ENCODE results near the gene S100A7. TPM values are rescaled to one million over a fixed set of nuclear protein-coding genes. Genes with fewer than 3 reads are reported as not detected.

The S100A7 gene
- total RNA-seq (not detected), polyA plus RNA-seq (not detected)
- long read RNA-seq, donor 1, result 0 reads
- long read RNA-seq, donor 2, result 0 reads
- long read RNA-seq, donor 3, result 0 reads
- long read RNA-seq, donor 4, result 0 reads
- long read RNA-seq, donor 5, result 0 reads
- long read RNA-seq, donor 6, result 0 reads
- long read RNA-seq, donor 7, result 0 reads
- long read RNA-seq, donor 8, result 0 reads
- long read RNA-seq, donor 9, result 0 reads
- long read RNA-seq, donor 10, result 0 reads

DNA sequence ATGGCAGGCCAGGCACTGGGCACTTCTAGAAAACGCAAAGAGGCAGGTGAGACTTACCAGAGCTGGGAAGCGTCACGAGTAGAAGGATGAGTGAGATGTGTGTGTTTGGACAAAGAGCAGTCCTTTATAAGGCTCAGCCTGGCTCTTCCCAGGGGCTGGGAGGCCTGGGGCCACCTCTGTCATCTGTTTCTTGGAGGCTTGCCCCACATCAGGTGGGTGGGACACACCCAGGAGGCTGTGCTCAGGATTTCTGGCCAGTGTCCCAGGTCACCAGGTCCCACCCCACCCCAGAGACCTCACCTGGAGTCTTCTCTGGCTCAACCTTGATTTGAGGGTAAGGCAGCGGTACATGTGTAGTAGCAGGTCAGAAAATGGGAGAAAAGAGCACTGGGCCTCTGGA is at the start of gene S100A7:
TSS of gene S100A7 (minus strand) at position 101 of the 400 bp plus-strand sequence. CDS start 1,638 bp downstream, outside the sequence.
- Histone ChIP-seq H3K4me1 (replicated peaks in 1 of 2) (no peaks in the 10 kb centered on the region), H3K4me3 (no peak within 1 kb of the TSS), H3K27ac (no peak within 1 kb of the TSS), H3K9me3 (replicated peaks in 1 of 3) (no peaks in the 10 kb centered on the region), H3K36me3 (replicated peaks in 1 of 2) (no peaks in the 10 kb centered on the region), H3K27me3 (no peaks in the 10 kb centered on the region)
- intact Hi-C loops (cut with DNase I), result no loop called here
- no peak for DNase-seq
- 82 to 89% (median 83%) methylated on average over 3 to 4 of the region's 4 CpGs for WGBS, 4 donors
- TF ChIP-seq CTCF (IDR thresholded peaks at IDR 0.05), result no peak
- no peak for TF ChIP-seq POLR2A (IDR thresholded peaks at IDR 0.05)

GRCh38 chr1:153509729-153510354 is 49.4 kb upstream of the S100A7 start:
- Histone ChIP-seq H3K4me3 (no peak overlapping the region), H3K4me1 (replicated peaks in 1 of 2) (peaks cover 15 to 21% of the 10 kb centered on the region in 2 donors), H3K9me3 (replicated peaks in 1 of 3) (no peaks in the 10 kb centered on the region), H3K36me3 (replicated peaks in 1 of 2) (no peaks in the 10 kb centered on the region), H3K27me3 (no peaks in the 10 kb centered on the region), H3K27ac (no peak overlapping the region)
- peak in 5 of 7 donors; percentile 50 to 73 (median 51) for DNase-seq
- TF ChIP-seq CTCF (IDR thresholded peaks at IDR 0.05) (peak; percentile 32 to 55 (median 49)), POLR2A (IDR thresholded peaks at IDR 0.05) (no peak)
- 65 to 78% (median 71%) methylated on average over 4 of the region's 4 CpGs for WGBS, 4 donors
- intact Hi-C loops (cut with DNase I), result loop anchor here (2.0 to 10.0 kb wide), 4 partner anchors 42 to 255 kb away; partner anchors contain the start of gene S100A2 (in 1 of the 2)

GRCh38 chr1:153509036-153509435 is 48.6 kb upstream of the S100A7 start:
- Histone ChIP-seq H3K27me3 (no peaks in the 10 kb centered on the region), H3K4me1 (replicated peaks in 1 of 2) (peaks cover 15 to 21% of the 10 kb centered on the region in 2 donors), H3K27ac (no peak overlapping the region), H3K9me3 (replicated peaks in 1 of 3) (no peaks in the 10 kb centered on the region), H3K36me3 (replicated peaks in 1 of 2) (no peaks in the 10 kb centered on the region), H3K4me3 (no peak overlapping the region)
- intact Hi-C loops (cut with DNase I), result loop anchor here in 1 of 2 donors (2.0 kb wide), 1 partner anchor 60 kb away; no protein-coding TSS in a partner anchor
- TF ChIP-seq CTCF (IDR thresholded peaks at IDR 0.05), result no peak
- no peak for TF ChIP-seq POLR2A (IDR thresholded peaks at IDR 0.05)
- WGBS, 4 donors, result 87 to 96% (median 90%) methylated on average over 3 of the region's 3 CpGs
- peak in 1 of 7 donors; percentile 45 for DNase-seq

DNA sequence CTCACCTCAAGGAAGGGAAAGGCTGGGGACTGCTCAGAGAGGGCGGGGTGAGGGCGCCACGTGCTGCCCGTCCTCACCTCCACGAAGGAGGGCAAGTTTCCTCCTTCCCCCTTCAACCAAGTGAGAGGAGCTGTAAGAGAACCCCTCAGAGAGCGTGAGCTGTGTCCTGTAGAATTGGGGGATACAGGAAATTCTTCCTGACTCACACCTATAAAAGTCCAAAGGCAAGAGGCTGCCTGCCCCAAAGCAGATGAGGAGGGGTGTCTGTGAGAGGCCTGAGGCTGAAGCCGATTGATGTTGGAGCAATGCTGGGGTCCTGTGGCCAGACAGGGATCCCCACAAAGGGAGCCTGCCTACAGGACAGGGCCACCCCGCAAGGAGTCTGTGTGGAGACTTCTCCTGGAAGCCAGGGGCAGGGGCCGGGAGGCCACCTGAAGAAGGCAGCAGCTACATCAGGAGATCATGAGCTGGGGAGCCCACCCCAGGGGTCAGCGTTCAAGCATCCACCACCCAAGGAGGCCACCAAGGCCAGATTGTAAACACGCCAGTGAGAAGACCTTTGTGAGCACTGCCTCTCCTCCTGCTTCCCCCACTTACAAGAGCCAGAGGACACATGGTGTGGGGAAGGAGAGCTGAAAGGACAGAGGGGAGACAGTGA is 47.6 kb upstream of the S100A7 start:
- WGBS, 4 donors, result 88 to 92% (median 90%) methylated on average over 10 to 11 of the region's 11 CpGs
- intact Hi-C loops (cut with DNase I), result loop anchor here in 1 of 2 donors (2.0 kb wide), 1 partner anchor 61 kb away; no protein-coding TSS in a partner anchor
- peak in 1 of 7 donors; percentile 50 for DNase-seq
- H3K27ac ChIP-seq, result peak overlapping the region in 3 of 5 donors; percentile 74 to 96 (median 91)
- H3K9me3 ChIP-seq (replicated peaks in 1 of 3), result no peaks in the 10 kb centered on the region
- no peak for TF ChIP-seq POLR2A (IDR thresholded peaks at IDR 0.05)
- no peak for TF ChIP-seq CTCF (IDR thresholded peaks at IDR 0.05)
- no peaks in the 10 kb centered on the region for H3K27me3 ChIP-seq
- no peak overlapping the region for H3K4me3 ChIP-seq
- H3K36me3 ChIP-seq (replicated peaks in 1 of 2), result no peaks in the 10 kb centered on the region
- peaks cover 15 to 21% of the 10 kb centered on the region in 2 donors for H3K4me1 ChIP-seq (replicated peaks in 1 of 2)
